GM19193 (cell line): Measurements from ENCODE around the gene SPRED2.
A peak's percentile ranks its signal among the peaks of the same experiment; 100 is the strongest.

Experiments used
- POLR2A ChIP-seq: IDR thresholded peaks from 4 replicates; pipeline ENCODE4 v1.6.1; 2011; ENCODE audit not compliant: insufficient read depth, insufficient read length; ENCODE audit errors: extremely low read depth

SPRED2 gene

DNA sequence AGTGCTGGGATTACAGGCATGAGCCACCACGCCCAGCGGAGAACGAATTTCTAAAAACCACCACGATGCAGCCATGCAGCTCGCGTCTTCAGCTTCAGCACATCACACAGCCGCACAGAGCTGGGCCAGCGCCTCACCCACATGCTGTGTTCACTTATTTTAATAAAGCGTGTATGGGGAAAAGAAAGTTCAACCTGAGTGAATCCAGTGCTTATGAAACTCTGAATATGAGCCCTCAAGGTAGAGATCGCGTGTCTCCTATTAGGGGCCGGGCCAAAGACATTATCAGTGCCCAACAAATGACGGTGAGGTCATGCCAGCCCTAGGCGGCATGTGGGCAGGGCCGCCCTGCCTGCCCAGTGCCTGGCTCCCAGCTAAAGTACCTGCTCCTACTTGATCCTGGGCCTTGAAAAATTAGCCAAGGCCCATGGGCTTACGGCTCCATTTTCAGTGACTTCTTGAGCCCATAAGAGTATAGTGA, 44.3 kb downstream of the SPRED2 start:
- no peak for TF ChIP-seq POLR2A

DNA sequence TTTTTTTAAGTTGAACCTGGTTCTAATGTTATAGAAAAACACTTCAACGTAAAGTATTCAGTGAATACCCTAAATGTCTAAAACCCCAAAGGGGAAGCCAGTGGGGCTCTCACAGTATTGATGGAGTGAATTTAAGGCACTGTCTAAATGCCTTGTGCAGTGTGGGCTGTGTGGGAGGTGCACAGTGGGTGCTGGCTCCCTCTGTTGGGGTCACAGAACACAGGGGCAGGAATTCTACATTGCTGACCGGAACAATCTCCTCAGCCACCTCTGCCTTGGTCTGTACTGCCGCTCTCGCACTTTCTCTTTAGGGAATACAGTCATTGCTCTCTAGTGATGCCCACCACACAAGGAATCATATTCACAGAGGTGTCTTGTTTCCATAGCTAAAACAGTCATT, 45.4 kb downstream of the SPRED2 start:
- no peak for TF ChIP-seq POLR2A

DNA sequence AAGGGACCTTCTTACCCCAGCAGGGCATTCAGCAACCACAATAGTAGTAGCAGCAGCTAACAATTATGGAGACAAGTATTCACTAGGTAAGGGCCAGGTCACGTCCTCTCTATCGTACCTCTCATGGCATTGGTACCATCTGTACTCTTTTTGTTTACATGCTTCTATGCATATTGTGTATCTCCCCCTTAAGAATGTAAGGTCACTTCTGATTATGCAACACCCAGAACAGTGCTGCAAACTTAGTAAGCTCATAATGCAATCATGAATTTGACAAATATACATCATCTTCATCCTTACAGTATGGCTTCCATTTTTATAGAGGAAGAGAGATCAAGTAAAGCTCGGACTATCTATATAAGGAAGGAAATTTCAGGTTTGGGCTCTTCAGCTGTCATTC, 46.1 kb downstream of the SPRED2 start:
- no peak for TF ChIP-seq POLR2A

DNA sequence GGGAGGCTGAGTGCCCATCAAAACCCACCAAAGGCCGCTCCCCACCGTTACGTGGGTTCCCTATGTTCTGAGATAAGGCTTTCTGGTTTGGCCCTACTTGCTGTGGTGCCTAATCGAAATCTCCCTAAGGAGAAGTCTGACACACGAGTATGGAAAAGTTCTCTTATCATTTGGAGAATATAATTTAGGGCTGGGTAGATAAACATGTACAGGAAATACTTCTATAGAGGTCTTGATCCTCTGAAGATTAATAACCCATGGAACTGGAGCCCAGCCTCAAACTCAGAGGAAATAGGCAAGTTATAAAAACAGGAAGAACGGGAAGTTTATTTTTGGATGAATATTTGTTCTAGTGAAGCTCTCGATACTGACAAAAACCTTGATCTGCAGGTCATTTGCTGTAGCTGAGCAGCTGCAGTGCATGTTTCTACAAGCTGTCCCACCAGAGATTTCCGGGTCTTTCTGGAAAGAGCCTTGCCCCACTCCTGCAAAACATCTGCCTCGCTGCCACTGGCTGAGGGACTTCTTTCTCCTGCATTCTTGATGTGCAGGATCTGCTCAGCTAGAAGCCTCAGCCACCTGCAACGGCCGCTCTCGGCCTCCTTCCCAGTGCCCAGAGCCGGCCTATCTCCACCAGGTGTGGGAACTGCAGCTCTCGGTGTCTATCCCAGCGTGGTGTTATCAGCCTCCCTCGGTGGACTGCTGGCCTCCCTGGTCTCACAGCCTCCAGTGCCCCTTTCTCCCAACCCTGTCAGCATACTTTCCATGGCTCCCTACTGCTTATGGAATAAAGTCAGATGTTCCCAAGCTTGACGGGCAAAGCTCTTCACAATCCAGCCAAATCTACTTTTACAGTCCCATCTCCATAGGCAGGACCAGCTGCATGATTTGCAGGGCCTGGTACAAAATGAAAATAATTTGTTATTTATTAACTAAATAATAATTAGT, 48.6 kb downstream of the SPRED2 start:
- TF ChIP-seq POLR2A, result no peak

DNA sequence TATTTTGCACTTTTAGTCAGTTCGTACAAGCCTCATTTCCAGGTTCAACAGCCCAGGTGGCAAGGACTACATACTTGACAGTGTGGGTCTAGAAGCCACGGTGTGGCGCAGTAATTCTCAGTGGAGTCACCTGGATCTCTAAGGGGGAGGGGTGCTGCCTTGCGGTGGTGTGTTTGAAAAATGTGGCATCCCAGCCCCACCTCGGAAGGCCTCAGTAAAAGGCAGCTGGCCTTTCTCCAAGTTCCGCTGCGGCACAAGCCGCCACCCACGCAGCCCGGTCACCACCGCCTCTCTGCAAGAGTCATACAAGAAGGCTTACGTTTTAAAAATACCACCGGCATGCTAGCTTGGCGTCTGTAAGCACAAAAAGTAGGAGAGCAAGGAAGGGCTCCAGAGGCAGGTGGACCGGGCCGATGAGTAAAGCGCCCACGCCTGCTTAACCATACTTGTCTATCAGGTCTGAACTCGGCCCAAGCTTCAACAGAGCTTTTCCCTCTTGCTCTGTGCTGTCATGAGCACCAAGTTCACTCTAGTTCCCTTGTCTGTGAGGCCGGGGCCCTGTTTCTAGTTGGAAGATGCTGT, 49.5 kb downstream of the SPRED2 start:
- TF ChIP-seq POLR2A, result peak; percentile 12

DNA sequence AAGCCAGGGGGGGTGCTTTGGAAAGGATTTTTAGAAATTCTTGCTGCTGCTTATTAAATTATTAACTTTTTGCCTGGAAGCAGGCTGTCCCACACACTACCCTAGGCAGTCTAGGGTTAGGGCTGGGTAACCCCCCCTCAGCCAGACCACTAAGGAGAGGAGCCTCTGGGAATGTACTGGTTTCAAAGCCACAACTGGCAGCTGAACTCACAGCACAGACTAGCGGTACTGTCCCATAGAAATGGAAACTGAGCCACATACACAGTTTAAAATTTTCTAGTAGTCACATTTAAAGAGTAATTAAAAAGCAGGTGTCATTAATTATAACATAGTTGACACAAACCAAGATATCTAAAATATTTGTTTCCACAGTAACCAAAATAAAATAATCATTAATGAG, 50.1 kb downstream of the SPRED2 start:
- no peak for TF ChIP-seq POLR2A

DNA sequence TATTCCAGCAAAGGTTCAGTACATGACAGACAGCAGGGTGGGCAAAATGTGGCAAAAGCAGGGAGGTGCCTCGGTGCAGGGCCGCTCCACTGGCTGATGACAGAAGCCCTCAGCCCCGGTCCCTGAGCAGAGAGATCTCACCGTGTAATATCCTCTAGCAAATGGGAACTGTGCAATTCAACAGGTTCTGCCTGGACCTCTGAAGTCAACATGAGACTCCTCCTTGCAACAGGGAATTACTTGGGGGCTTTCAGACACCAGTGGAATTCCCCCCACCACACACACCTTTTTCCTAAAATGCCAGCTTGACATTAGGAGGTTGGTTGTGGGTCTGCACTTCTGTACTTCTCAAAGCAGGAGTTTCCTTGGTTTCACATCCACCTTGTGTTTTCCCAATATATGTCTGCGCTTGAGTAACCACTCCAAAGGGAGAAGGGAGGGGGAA, 50.8 kb downstream of the SPRED2 start:
- TF ChIP-seq POLR2A, result no peak

DNA sequence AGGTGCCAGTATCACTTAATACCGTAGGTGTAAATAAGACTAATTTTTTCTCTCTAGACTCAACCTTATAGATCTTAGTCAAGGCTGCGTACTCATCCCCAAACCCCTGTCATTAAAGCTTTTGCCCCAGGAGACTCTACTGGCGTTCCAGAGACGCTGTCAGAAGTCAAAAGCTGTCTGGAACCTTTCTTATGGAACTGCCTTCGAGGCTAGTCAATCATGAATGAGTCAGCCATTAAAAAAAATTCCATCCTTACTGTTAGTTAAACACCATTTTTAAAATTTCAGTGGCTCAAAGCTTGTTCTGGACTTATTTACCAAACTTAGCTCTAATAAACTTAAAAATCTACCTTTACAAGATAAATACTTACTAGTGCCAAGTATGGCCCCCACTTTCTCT, 52.1 kb downstream of the SPRED2 start:
- TF ChIP-seq POLR2A, result no peak

DNA sequence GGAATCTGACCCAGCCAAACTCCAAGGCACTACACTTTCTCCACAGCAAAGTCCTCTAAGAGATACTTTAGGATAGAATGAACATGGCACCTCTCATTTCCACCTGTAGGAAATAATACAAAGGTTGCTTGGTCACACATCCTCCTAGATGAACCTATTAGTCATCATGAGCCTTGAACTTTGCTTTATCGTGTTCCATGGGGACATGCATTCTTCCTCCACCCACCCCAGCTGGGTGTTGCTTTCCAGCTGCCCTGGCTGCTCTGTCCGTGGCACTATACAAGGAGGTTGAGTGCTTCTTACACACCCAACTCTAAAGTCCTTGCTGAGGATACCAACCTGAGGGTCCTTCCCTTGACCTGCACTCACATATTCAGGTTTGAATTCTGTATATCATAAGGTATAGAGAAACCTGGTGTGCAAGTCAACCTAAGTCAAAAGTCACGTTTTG, 52.7 kb downstream of the SPRED2 start:
- TF ChIP-seq POLR2A, result no peak

DNA sequence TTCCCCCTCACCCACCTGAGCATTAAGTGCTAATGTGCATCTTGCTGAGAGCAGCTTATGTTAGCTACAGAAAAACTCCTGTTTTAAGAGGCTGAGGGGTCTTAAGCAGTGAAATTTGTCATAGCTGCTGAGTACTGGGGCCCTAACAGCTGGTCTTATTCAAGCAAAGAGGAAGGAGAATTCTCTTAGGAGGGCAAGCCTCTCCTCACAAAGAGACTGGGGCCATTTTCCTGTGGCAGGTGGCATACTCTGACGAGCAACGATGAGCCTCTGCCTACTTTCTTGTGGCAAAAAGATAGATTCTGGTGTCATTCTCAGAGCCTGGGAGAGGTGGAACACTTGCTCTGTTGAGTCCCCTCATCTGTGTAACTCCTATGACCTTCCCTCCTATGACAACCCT, 53.2 kb downstream of the SPRED2 start:
- no peak for TF ChIP-seq POLR2A

DNA sequence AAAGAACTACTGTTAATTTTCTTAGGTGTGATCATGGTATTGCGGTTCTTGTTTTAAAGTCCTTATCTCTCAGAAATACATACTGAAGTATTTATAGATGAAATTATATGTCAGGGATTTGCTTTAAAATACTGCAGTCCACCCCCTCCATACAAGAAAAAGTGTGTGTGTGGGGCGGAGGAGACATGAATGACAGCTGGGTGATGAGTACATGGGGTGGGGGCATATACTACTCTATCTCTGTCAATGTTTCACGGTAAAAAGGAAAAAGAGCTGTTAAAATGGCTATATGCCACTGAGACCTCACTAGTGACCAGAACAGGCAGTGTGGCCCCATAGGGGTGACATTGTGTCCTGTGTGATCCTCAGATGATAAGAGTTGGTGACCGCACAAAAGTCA, 54.1 kb downstream of the SPRED2 start:
- TF ChIP-seq POLR2A, result no peak

DNA sequence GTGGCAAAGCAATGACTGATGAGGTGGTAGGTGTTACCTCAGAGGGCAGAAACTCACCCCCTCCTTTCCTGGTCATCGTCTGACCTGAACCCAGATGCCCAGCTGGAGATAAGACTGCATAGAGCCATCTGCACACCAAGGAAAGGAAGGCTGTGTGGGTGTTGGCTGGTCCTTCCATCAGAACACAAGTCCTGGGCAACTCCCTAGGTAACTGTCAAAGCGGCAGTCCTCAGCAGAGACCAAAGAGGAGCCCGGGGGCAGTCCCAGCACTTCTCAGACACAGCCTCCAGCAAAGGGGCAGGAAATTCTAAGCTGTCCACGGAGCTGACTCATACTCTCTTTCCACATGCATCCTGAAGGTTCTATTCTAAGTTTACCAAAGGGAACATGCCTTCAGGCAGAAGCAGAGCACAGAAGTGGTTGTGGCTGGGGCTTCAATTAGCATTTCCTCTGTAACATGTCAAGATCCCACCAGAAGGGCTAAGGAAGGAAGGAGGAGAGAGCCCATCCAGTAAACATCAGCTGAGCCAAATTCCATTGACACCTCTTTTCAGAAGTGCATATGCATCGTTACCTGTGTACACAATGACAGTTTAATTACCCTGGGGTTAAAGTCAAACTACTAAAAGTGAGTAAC, 54.7 kb downstream of the SPRED2 start:
- TF ChIP-seq POLR2A, result no peak

DNA sequence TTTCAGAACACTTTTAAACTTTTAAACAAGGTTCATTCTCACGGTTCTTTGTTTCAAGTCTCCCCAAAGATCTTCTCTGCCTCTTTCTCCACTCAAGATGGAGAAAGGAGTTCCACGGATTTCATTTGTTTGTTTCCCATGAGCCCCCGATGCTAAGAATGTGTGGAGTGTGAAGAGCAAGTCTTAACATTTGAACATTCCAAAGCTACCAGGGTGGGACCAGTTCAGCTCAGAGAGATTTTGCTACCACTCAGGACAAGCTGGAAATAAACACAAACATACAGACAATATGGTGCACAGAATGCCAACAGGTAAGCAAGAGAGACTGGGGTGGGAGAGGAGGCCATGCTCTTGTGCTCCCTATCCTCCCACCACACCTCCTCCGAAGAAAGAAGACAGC, 56.7 kb downstream of the SPRED2 start:
- no peak for TF ChIP-seq POLR2A

DNA sequence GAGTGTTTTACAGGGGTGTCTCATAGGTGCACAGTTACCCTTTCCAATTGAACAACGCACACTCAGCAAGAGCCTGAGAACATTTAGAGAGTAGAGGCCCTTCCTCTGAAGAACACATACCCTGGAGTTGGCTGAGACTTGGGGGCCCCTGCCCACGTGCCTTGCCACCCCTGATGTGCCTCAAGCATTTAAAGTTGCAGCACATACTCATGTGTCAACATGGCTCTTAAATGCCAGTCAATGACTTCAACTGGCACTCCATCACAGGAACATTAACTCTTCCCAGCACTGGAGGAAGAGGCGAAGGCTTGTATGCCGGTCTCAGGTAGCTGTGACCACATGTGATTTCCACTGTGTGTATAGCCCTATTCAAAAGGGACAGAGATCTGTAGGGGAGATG, 57.4 kb downstream of the SPRED2 start:
- TF ChIP-seq POLR2A, result no peak

DNA sequence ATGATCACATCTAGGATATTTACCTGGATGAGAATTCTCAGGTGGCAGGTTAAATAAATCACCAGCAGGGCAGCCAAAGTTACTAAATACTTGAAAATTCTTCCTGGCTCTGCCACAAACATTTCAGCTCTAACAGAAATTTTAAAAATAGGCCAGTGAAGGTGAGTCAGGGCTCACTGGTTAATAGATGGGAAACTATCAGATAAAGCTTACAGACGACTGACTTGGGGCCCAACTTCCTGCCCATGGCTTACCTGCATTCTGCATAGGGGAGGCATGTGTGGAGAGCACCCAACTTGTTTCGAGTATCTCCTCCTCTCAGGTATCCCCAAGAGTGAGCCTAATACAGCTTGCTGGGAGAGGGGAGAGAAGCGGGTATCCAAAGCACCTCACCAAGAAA, 57.8 kb downstream of the SPRED2 start:
- TF ChIP-seq POLR2A, result no peak
